ENCODE results near the gene UBE2J2. TPM values are rescaled to one million over a fixed set of nuclear protein-coding genes. Genes with fewer than 3 reads are reported as not detected.

UBE2J2 gene
- polyA plus RNA-seq, 1 donor from 2014 or later, result 74.3 TPM

GRCh38 chr1:1232208-1232795 is 41.4 kb downstream of the UBE2J2 start, which contains the start of gene B3GALT6:
B3GALT6 (plus strand) TSS chr1:1232237; CDS start chr1:1232279, 42 bp downstream.
- H3K4me3 Mint-ChIP-seq, result peak within 1 kb of the TSS; percentile 91 to 97 (median 95)

GRCh38 chr1:1231400-1232207 is 42.0 kb downstream of the UBE2J2 start, which contains the start of gene SDF4:
SDF4 (minus strand) TSS chr1:1232001; CDS start chr1:1228772, 3,229 bp downstream.
- Mint-ChIP-seq H3K36me3 (no peaks in the 10 kb centered on the region), H3K4me1 (peaks cover 3 to 20% (median 19%) of the 10 kb centered on the region in 3 donors), H3K27me3 (no peaks in the 10 kb centered on the region), H3K4me3 (peak within 1 kb of the TSS; percentile 91 to 97 (median 95)), H3K9me3 (no peaks in the 10 kb centered on the region), H3K27ac (peak within 1 kb of the TSS; percentile 86 to 93 (median 93))

More at GRCh38 chr1:1232208-1232795, 41.4 kb downstream of the UBE2J2 start, which contains the start of gene B3GALT6:
- Mint-ChIP-seq H3K27me3 (no peaks in the 10 kb centered on the region), H3K4me1 (peaks cover 3 to 20% (median 19%) of the 10 kb centered on the region in 3 donors), H3K36me3 (no peaks in the 10 kb centered on the region), H3K27ac (peak within 1 kb of the TSS; percentile 86 to 93 (median 93)), H3K9me3 (no peaks in the 10 kb centered on the region)

GRCh38 chr1:1230656-1231399 is 42.8 kb downstream of the UBE2J2 start:
- no peaks in the 10 kb centered on the region for H3K27me3 Mint-ChIP-seq
- peak overlapping the region; percentile 86 to 93 (median 93) for H3K27ac Mint-ChIP-seq
- no peaks in the 10 kb centered on the region for H3K36me3 Mint-ChIP-seq
- H3K4me3 Mint-ChIP-seq, result peak overlapping the region; percentile 91 to 97 (median 95)
- H3K4me1 Mint-ChIP-seq, result peaks cover 3 to 20% (median 19%) of the 10 kb centered on the region in 3 donors
- no peaks in the 10 kb centered on the region for H3K9me3 Mint-ChIP-seq

DNA sequence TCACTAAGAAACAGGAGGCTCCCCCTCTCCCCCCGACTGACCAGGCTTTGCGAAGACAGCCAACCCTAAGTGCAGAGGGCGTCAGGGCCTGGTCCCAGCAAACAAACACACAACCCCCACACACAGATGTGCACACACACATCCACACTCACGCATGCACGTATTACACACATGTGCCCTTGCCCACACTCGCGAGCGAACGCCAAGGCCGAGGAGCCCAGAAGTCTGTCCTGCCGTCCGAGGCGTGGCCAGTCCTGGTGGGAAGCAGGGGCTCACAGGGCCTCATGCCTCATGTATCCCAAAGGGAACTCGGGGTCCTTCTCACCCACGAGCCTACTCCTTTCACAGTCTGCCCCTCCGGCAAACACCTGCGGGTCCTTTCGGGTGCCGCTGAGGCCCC is 43.9 kb downstream of the UBE2J2 start:
- peak overlapping the region in 1 of 3 donors; percentile 93 for H3K27ac Mint-ChIP-seq
- peaks cover 3 to 22% (median 19%) of the 10 kb centered on the region in 3 donors for H3K4me1 Mint-ChIP-seq
- H3K9me3 Mint-ChIP-seq, result no peaks in the 10 kb centered on the region
- no peaks in the 10 kb centered on the region for H3K27me3 Mint-ChIP-seq
- H3K4me3 Mint-ChIP-seq, result peak overlapping the region; percentile 45 to 88 (median 70)
- H3K36me3 Mint-ChIP-seq, result no peaks in the 10 kb centered on the region

DNA sequence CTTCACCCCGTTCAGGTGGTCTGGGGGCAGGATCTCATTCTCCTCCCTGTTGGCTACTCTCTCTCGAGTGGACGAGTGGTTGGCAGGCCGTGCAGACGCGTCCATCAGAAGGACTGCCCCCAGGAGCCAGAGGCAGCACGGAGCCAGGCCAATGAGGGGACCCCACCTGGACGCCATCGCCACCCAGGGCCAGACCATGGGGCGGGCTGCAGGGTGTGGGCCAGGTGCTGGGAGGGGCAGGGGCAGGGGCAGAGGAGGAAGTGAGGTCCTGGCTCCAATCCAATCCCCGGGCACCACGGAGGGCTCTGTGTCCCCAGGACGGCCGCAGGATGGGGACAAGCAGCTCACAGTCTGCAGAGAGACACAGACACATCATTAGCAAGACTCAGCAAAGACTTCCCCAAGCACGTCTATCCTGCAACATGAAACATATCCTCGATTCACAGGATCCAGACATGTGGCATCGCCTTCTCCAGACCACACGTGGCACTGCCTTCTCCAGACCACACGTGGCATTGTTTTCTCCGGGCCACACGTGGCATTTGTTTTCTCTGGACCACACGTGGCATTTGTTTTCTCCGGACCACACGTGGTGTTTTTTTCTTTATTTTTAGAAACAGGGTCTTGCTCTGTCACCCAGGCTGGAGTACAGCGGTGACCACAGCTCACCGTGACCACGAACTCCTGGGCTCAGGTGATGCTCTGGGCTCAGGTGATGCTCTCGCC is 44.9 kb downstream of the UBE2J2 start:
- Mint-ChIP-seq H3K4me3 (peak overlapping the region in 1 of 4 donors; percentile 54), H3K4me1 (peaks cover 3 to 18% (median 15%) of the 10 kb centered on the region in 3 donors), H3K27me3 (no peaks in the 10 kb centered on the region), H3K27ac (no peak overlapping the region), H3K36me3 (no peaks in the 10 kb centered on the region), H3K9me3 (no peaks in the 10 kb centered on the region)

- no peaks in the 10 kb centered on the region for H3K27me3 Mint-ChIP-seq
- H3K27ac Mint-ChIP-seq, result no peak overlapping the region
- peak overlapping the region in 1 of 4 donors; percentile 54 for H3K4me3 Mint-ChIP-seq
- H3K9me3 Mint-ChIP-seq, result no peaks in the 10 kb centered on the region
- H3K36me3 Mint-ChIP-seq, result no peaks in the 10 kb centered on the region
- H3K4me1 Mint-ChIP-seq, result peaks cover 3 to 14% (median 11%) of the 10 kb centered on the region in 3 donors
Observed at GRCh38 chr1:1228187-1228586, 45.5 kb downstream of the UBE2J2 start.

DNA sequence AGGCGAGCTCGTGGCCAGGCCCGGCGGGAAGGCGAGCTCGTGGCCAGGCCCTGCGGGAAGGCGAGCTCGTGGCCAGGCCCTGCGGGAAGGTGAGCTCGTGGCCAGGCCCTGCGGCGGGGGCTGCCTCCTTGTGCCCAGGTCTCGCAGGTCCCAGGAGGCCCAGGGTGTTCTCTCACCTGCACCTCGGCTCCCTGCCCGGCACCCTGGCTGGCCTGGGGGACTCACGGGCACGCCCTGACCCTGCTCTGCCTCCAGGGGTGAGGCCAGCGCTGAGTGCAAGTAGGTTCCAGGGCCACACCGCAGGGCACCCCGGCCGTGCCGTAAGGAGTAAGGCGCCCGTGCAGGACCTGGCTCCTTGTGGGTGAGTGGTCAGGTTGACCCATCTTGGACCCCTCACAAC is 46.3 kb downstream of the UBE2J2 start:
- Mint-ChIP-seq H3K4me3 (no peak overlapping the region), H3K27ac (no peak overlapping the region), H3K36me3 (no peaks in the 10 kb centered on the region), H3K9me3 (no peaks in the 10 kb centered on the region), H3K27me3 (no peaks in the 10 kb centered on the region), H3K4me1 (peaks cover 3 to 14% (median 12%) of the 10 kb centered on the region in 3 donors)

DNA sequence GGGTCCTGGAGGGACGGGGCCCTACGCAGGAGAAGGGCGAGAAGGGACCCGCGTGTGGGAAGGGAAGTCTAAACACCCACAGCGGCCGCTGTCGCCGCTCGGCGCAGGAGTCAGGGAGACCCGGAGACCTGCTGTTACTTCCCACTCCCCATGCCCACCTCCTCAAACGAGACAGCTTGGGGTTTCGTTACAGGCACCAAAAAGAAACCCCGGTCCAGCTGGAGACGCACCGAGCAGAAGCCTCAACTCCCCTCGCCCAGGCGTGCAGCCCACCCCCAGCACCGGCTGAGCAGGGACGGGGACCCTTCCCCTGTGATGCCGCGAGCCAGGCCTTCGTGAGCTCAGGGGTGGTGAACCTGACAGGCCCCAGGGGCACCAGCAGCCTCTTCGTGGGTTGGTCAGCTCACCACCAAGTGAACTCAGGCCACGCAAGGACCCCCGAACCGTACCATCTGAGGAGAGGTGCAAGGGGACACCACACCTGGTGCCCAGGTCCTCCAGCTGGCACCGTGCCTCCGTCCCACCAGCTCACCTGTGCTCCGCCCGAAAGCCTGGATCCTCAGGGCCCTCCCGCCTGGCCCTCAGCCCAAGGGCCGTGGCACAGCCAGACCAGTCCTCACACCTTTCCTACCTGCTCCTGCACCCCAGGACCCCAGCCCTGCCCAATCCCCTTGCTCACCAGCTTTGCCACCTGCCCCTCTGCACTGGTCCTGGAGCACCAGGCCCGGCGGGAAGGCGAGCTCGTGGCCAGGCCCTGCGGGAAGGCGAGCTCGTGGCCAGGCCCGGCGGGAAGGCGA is 46.9 kb downstream of the UBE2J2 start:
- no peak overlapping the region for H3K4me3 Mint-ChIP-seq
- no peak overlapping the region for H3K27ac Mint-ChIP-seq
- no peaks in the 10 kb centered on the region for H3K36me3 Mint-ChIP-seq
- H3K27me3 Mint-ChIP-seq, result no peaks in the 10 kb centered on the region
- no peaks in the 10 kb centered on the region for H3K9me3 Mint-ChIP-seq
- peaks cover 3 to 14% (median 12%) of the 10 kb centered on the region in 3 donors for H3K4me1 Mint-ChIP-seq

DNA sequence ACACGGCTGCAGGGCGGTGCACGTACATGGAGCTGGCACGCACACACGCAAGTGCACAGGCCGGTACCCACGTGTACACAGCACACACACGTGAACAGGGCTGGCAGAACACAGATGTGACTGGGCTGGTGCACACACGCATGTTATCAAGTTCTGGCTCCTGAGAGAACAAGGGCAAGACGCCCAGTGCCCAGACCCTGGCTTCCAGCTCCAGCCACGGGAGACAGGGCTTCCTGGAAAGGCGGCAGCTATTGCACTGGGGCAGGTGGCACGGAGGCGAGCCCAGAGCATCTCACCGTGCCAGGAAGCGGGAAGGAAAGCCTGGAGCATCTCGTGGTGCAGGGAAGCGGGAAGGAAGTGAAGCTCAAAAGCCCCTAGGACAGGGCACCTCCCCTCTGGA is 47.7 kb downstream of the UBE2J2 start:
- Mint-ChIP-seq H3K4me1 (peaks cover 3 to 14% (median 12%) of the 10 kb centered on the region in 3 donors), H3K36me3 (peaks cover 1% of the 10 kb centered on the region), H3K4me3 (peak overlapping the region in 1 of 4 donors; percentile 29), H3K27me3 (no peaks in the 10 kb centered on the region), H3K9me3 (no peaks in the 10 kb centered on the region), H3K27ac (no peak overlapping the region)

- no peak overlapping the region for H3K4me3 Mint-ChIP-seq
- H3K9me3 Mint-ChIP-seq, result no peaks in the 10 kb centered on the region
- H3K36me3 Mint-ChIP-seq, result peaks cover 2% of the 10 kb centered on the region
- peaks cover 0 to 10% (median 8%) of the 10 kb centered on the region in 3 donors for H3K4me1 Mint-ChIP-seq
- no peak overlapping the region for H3K27ac Mint-ChIP-seq
- no peaks in the 10 kb centered on the region for H3K27me3 Mint-ChIP-seq
Observed at GRCh38 chr1:1225238-1225845, 48.3 kb downstream of the UBE2J2 start.

DNA sequence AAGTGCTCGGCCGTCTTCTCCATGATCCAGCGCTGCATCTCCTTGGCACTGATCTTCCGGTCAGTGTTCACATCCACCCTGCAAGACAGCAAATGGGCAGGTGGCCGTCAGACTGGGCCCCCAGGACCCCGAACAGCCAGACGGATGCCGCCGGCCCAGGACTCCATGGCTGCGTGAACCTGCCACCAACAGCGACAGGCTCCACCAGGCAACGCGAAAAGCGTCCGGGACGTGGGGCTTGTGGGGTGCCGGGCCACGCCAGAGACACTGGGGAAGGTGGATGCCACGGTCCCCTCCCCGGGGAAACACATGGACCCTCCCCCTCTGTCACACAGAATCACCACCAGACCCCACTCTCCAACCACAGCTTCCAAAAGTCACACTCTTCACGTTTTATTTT is 49.8 kb downstream of the UBE2J2 start:
- Mint-ChIP-seq H3K36me3 (peaks cover 2% of the 10 kb centered on the region), H3K9me3 (no peaks in the 10 kb centered on the region), H3K27ac (no peak overlapping the region), H3K27me3 (no peaks in the 10 kb centered on the region), H3K4me1 (peaks cover 0 to 2% (median 1%) of the 10 kb centered on the region in 3 donors), H3K4me3 (no peak overlapping the region)

- no peak overlapping the region for H3K4me3 Mint-ChIP-seq
- peak overlapping the region; percentile 29 to 85 (median 58) for H3K27ac Mint-ChIP-seq
- no peaks in the 10 kb centered on the region for H3K27me3 Mint-ChIP-seq
- no peaks in the 10 kb centered on the region for H3K9me3 Mint-ChIP-seq
- H3K4me1 Mint-ChIP-seq, result peaks cover 0 to 2% (median 1%) of the 10 kb centered on the region in 3 donors
- peaks cover 2% of the 10 kb centered on the region for H3K36me3 Mint-ChIP-seq
Observed at GRCh38 chr1:1223321-1223720, 50.3 kb downstream of the UBE2J2 start.

DNA sequence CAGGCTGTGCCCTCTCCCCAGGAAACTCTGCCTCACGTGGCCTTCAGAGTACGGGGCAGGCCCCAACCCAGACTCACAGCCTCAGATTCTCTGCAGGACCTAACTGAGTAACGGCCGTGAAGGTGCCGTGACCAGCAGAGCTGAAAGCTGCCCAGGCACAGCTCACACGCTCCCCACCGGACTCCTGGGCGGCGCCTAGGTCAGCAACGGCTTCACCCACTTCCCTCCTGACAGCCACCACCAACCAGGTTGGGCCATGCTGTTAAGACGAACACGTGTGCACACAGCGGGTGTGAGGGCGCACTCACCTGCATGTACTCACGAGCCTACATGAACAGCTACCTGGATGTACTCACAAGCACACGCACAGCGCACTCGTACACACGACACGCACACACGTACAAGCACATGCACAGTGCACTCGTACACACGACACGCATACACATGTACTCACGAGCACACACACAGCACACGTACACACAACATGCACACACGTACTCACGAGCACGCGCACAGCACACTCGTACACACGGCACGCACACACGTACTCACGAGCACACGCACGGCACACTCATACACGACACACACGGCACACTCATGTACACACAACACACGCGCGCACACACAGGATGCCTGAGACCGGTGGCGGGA is 51.0 kb downstream of the UBE2J2 start:
- Mint-ChIP-seq H3K9me3 (no peaks in the 10 kb centered on the region), H3K4me1 (peaks cover 0 to 2% (median 1%) of the 10 kb centered on the region in 3 donors), H3K36me3 (peaks cover 2% of the 10 kb centered on the region), H3K27ac (peak overlapping the region; percentile 29 to 85 (median 58)), H3K27me3 (no peaks in the 10 kb centered on the region), H3K4me3 (peak overlapping the region in 1 of 4 donors; percentile 27)

Data from IgD-negative memory B cell (primary cell).